Measurements from ENCODE around the gene ICOS.

The ICOS gene

DNA sequence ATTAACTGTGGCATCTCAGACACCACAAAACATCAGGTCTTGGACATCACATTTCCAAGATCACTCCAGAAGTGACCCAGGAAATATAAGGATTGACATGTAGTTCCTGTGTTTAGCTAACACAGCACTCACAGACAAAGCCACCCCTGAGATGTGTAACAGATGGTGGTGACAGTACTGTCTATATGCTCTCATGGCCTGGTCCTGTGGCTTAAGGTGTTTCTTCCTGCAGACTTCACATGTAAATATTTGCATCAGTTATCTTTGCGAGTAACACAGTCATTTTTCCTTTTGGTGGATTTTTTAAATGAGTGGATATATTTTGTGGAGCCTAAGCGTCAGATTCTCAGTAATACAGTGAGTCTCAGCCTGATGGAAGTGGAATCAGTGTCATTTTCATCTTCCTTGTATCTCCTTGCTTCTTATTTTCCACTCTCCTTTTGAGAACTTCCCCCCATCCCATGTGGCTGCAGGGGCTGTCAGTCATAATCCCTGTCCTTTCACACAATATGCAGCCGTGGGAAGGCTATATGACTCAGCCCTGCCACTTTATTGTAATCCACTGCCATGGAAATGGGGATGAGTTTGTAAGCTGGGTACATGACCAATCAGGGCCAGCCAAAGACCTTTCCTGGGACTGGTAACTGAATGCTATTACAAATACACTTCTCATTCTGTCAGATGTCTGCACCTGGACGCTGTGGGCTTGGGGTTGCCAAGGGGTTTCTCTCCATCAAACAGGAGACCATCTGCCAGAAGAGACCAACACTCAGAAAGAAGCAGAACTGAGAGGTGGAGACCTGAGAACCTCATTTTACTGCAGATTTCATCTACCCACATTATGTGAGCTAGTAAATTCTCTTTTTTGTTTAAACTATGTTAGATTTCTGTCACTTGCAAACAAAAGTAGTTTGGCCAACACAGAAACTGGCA is 74.3 kb downstream of the ICOS start:
- DNase-seq (ENCODE audit: low spot score) = no peak

All from LoVo (cell line).